ENCODE data around the gene BRCA2.

The BRCA2 gene

DNA sequence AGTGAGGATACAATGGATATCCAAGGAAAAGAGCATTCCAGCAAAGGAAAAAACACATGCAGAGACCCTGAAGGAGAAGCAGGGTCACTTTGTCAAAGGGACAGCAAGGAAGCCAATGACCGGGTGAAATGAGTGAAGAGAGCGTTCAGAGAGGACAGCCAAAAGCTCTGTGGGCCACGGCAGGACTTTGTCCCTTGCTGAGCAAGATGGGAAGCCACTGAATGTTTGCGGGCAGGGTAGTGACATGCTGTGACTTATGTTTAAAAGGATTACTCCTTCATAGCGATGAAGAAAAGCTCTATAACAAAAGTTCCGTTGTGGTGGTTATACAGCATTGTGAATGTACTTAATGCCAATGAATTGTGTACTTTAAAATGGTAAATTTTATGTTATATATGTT is 16.6 kb upstream of the BRCA2 start:
- DNase-seq (ENCODE audit: extremely low read depth, low read depth): no peak
- no peak for TF ChIP-seq CTCF (IDR thresholded peaks at IDR 0.05; ENCODE audit: low read depth, low read length)

GRCh38 chr13:32299893-32300292 is 15.4 kb upstream of the BRCA2 start:
- DNase-seq (ENCODE audit: extremely low read depth, low read depth): no peak
- no peak for TF ChIP-seq CTCF (IDR thresholded peaks at IDR 0.05; ENCODE audit: low read depth, low read length)

DNA sequence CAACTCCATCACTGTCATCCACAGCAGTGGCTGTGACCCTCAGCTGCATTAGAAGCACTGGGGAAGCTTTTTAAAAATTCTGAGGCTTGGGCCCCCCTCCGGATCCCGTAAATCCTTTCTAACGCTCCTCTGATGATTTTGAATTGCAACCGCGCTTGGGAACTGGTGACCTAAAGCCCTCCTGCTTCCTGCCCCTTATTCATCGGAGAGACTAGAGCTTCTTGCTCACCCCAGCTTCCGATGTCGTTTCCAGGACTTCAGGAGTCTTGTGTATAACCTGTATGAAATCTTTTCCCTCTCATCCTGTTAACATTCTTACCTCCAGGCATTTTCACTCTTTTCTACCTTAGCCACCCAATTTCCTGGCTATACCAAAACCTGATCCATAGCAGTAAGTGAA is 14.9 kb upstream of the BRCA2 start:
- no peak for TF ChIP-seq CTCF (IDR thresholded peaks at IDR 0.05; ENCODE audit: low read depth, low read length)
- no peak for DNase-seq (ENCODE audit: extremely low read depth, low read depth)

DNA sequence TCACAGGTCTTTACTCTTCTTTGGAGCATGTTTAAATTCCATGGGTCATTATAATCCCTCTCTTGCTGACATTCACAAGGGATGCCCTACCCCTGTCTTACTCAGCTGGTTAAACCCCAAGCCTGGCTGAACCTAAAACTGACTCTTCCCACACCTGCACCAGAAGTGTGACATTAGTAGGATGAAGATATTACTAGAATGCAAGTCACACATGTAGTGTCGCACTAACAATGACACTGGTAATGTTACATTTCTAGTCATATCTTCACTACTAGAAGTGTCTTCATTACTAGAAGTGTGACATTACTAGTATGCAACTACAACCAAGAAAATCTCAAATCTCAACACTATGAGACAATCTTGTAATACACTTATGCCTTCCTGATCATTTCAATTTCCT is 14.4 kb upstream of the BRCA2 start:
- no peak for TF ChIP-seq CTCF (IDR thresholded peaks at IDR 0.05; ENCODE audit: low read depth, low read length)
- DNase-seq (ENCODE audit: extremely low read depth, low read depth): no peak

DNA sequence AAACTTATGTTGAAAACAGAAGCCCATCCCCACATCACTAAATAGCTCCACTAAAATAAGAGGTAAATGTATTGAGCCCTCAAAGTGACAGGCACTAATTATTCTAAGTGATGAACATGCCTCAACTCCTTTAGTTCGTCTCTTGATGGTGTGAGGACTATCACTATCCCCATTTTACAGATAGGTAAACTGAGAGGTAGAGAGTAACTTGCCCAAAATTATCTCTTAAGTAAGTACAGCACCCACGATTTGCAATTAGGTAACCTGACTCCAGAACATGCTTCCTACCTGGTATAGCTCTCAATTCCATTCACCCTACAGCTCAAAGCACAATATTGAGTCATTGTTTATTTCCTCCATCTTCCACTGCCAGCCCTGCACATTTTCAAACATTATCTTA is 12.8 kb upstream of the BRCA2 start:
- TF ChIP-seq CTCF (IDR thresholded peaks at IDR 0.05; ENCODE audit: low read depth, low read length): no peak
- no peak for DNase-seq (ENCODE audit: extremely low read depth, low read depth)

GRCh38 chr13:32305646-32306045 is 9.7 kb upstream of the BRCA2 start:
- no peak for DNase-seq (ENCODE audit: extremely low read depth, low read depth)
- no peak for TF ChIP-seq CTCF (IDR thresholded peaks at IDR 0.05; ENCODE audit: low read depth, low read length)

GRCh38 chr13:32309312-32310133 is 5.8 kb upstream of the BRCA2 start:
- no peak for DNase-seq (ENCODE audit: extremely low read depth, low read depth)
- TF ChIP-seq CTCF (IDR thresholded peaks at IDR 0.05; ENCODE audit: low read depth, low read length): no peak

All from AG09319 (cell line).